Kidney capillary endothelial cell (primary cell): ENCODE measurements around the gene KCTD17.

Experiments
- DNase-seq: peaks from one replicate; pipeline ENCODE4 v3.0.0-alpha.2; 2018; ENCODE audit warnings: low spot score

The KCTD17 gene

GRCh38 chr22:37021041-37021440, 30.5 kb upstream of the KCTD17 start:
- DNase-seq = no peak

- no peak for DNase-seq
Measured at GRCh38 chr22:37021710-37022482, 29.6 kb upstream of the KCTD17 start.

GRCh38 chr22:37022483-37023337, 28.8 kb upstream of the KCTD17 start:
- DNase-seq = no peak

- DNase-seq = no peak
Measured at GRCh38 chr22:37023743-37024338, 27.7 kb upstream of the KCTD17 start.

GRCh38 chr22:37024339-37025157, 27.0 kb upstream of the KCTD17 start:
- DNase-seq = no peak

GRCh38 chr22:37025500-37026070, 26.0 kb upstream of the KCTD17 start:
- DNase-seq = no peak

GRCh38 chr22:37026325-37026724, 25.2 kb upstream of the KCTD17 start:
- DNase-seq = no peak

GRCh38 chr22:37027556-37027955, 24.0 kb upstream of the KCTD17 start:
- DNase-seq = no peak

GRCh38 chr22:37028692-37029674, 22.6 kb upstream of the KCTD17 start:
- DNase-seq = no peak

- DNase-seq = no peak
Measured at GRCh38 chr22:37030560-37031281, 20.8 kb upstream of the KCTD17 start.

GRCh38 chr22:37032134-37032534, 19.4 kb upstream of the KCTD17 start:
- no peak for DNase-seq

- no peak for DNase-seq
Measured at GRCh38 chr22:37032535-37033460, 18.7 kb upstream of the KCTD17 start.

GRCh38 chr22:37033605-37034430, 17.7 kb upstream of the KCTD17 start:
- DNase-seq = no peak

GRCh38 chr22:37036655-37037377, 14.7 kb upstream of the KCTD17 start:
- DNase-seq = no peak

GRCh38 chr22:37037669-37038068, 13.9 kb upstream of the KCTD17 start:
- no peak for DNase-seq

GRCh38 chr22:37039466-37039865, 12.1 kb upstream of the KCTD17 start:
- no peak for DNase-seq

- DNase-seq = no peak
Measured at GRCh38 chr22:37043209-37043827, 8.2 kb upstream of the KCTD17 start.
